ENCODE results near the gene ARSB. TPM values are rescaled to one million over a fixed set of nuclear protein-coding genes. Genes with fewer than 3 reads are reported as not detected.
A peak's percentile ranks its signal among the peaks of the same experiment; 100 is the strongest.

The ARSB gene
- total RNA-seq, 4 donors from 2014 or later, result 10.0 to 17.4 (median 13.9) TPM

GRCh38 chr5:79030663-79031484 is 45.8 kb upstream of the ARSB start:
- Histone ChIP-seq H3K27me3 (no peaks in the 10 kb centered on the region), H3K27ac (no peak overlapping the region), H3K4me1 (no peaks in the 10 kb centered on the region), H3K9me3 (no peaks in the 10 kb centered on the region), H3K36me3 (no peaks in the 10 kb centered on the region), H3K4me3 (replicated peaks in 1 of 3) (no peak overlapping the region)
- no peak for DNase-seq
- intact Hi-C loops (cut with DNase I), result no loop called here
- WGBS, 2 donors, result 92 to 94% methylated on average over 11 of the region's 11 CpGs
- TF ChIP-seq POLR2A (IDR thresholded peaks at IDR 0.05), result no peak
- TF ChIP-seq, protein P1, sequence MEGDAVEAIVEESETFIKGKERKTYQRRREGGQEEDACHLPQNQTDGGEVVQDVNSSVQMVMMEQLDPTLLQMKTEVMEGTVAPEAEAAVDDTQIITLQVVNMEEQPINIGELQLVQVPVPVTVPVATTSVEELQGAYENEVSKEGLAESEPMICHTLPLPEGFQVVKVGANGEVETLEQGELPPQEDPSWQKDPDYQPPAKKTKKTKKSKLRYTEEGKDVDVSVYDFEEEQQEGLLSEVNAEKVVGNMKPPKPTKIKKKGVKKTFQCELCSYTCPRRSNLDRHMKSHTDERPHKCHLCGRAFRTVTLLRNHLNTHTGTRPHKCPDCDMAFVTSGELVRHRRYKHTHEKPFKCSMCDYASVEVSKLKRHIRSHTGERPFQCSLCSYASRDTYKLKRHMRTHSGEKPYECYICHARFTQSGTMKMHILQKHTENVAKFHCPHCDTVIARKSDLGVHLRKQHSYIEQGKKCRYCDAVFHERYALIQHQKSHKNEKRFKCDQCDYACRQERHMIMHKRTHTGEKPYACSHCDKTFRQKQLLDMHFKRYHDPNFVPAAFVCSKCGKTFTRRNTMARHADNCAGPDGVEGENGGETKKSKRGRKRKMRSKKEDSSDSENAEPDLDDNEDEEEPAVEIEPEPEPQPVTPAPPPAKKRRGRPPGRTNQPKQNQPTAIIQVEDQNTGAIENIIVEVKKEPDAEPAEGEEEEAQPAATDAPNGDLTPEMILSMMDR (IDR thresholded peaks at IDR 0.05), result no peak

DNA sequence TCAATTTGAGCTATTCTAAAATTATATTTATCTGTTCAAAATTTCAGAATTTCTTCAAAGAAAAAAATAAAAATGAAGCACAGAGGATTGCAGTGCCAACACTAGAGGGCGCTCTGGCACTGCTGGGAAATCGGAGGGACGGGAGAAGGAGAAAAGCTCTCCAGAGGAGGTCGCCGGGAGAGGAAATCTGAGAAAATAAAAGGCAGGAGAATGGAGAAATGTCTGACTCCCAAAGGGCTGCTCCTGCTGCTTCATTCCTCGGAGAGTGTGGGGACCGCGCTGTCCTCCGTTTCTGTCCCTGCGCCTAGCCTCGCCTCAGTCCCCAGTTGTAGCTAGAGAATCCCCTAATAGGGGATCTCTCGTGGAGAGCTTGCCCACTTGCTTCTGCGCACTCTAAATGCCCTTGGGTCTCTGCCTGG is 40.0 kb upstream of the ARSB start:
- Histone ChIP-seq H3K36me3 (no peaks in the 10 kb centered on the region), H3K4me3 (replicated peaks in 1 of 3) (no peak overlapping the region), H3K27ac (no peak overlapping the region), H3K4me1 (no peaks in the 10 kb centered on the region), H3K27me3 (no peaks in the 10 kb centered on the region), H3K9me3 (no peaks in the 10 kb centered on the region)
- 8 to 12% methylated on average over 13 of the region's 13 CpGs for WGBS, 2 donors
- TF ChIP-seq POLR2A (IDR thresholded peaks at IDR 0.05), result no peak
- TF ChIP-seq, protein P1 (IDR thresholded peaks at IDR 0.05), result peak; percentile 79 to 96 (median 92)
- peak; percentile 57 to 71 for DNase-seq
- intact Hi-C loops (cut with DNase I), result loop anchor here (10.0 kb wide), 1 partner anchor 1060 kb away; no protein-coding TSS in a partner anchor

DNA sequence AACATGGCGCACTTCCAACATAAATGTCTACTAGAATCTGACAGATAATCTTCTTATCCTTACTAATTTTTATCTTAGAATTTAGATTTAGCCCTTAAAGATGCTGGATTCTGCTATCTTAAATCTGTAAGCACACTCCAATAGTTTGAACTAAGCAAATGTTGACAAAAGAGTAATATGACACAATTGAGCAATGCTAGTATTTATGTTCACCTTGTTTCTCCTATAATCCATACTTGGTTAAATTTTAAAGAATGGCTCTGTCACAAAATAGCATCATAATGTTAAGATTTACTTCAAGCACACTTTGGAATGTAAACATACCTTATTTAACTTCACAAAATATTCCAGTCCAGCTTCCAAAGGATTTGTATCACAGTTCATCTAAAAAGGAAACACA is 38.8 kb upstream of the ARSB start:
- no peak for DNase-seq
- Histone ChIP-seq H3K4me1 (no peaks in the 10 kb centered on the region), H3K9me3 (no peaks in the 10 kb centered on the region), H3K27ac (no peak overlapping the region), H3K36me3 (no peaks in the 10 kb centered on the region), H3K4me3 (replicated peaks in 1 of 3) (no peak overlapping the region), H3K27me3 (no peaks in the 10 kb centered on the region)
- intact Hi-C loops (cut with DNase I), result loop anchor here (5.0 to 10.0 kb wide), 2 partner anchors 108 to 1061 kb away; no protein-coding TSS in a partner anchor
- no peak for TF ChIP-seq POLR2A (IDR thresholded peaks at IDR 0.05)
- TF ChIP-seq, protein P1 (IDR thresholded peaks at IDR 0.05), result no peak
- WGBS, 2 donors, result 94 to 97% methylated on average over 1 of the region's 1 CpG

DNA sequence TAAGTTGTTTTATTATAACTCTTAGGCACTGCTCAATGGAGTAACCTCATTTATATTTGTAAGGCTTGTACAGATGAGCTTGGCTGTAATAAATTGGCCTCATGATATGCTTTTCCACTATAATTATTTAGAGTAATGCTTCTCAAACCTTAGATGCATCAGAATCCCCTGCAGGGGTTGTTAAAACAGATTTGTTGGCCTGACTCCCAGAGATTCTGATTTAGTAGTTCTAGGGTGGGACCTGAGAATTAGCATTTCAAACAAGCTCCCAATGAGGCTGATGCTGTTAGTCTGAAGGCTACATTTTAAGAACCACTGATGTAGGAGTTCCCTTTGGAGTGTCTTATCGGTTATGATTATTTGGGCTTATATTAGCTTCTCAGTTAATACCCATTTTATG is 38.2 kb upstream of the ARSB start:
- WGBS, 2 donors, result 76 to 86% methylated on average over 1 of the region's 1 CpG
- Histone ChIP-seq H3K4me3 (replicated peaks in 1 of 3) (no peak overlapping the region), H3K4me1 (no peaks in the 10 kb centered on the region), H3K36me3 (no peaks in the 10 kb centered on the region), H3K9me3 (no peaks in the 10 kb centered on the region), H3K27me3 (no peaks in the 10 kb centered on the region), H3K27ac (no peak overlapping the region)
- no peak for DNase-seq
- intact Hi-C loops (cut with DNase I), result loop anchor here (5.0 to 10.0 kb wide), 2 partner anchors 109 to 1061 kb away; no protein-coding TSS in a partner anchor
- no peak for TF ChIP-seq POLR2A (IDR thresholded peaks at IDR 0.05)
- TF ChIP-seq, protein P1 (IDR thresholded peaks at IDR 0.05), result no peak

DNA sequence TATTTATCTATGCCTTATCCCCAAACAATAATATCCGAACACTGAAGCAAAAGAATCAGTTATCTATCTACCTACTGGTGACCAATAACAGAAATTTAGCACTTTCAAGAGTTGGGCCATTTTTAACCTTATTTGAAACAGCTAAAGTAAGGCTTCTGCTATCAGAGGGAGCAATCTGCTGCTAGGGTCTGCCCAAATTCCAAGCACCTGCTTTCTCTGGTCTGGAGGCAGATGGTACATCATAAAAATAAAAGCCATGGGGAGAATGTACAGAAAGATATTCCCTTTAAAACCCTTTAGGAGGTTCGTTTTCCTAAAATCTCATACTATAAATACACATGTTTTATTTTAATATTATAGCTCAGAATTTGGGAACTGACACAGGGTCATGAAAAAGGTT is 37.7 kb upstream of the ARSB start:
- H3K36me3 ChIP-seq, result no peaks in the 10 kb centered on the region
- H3K4me1 ChIP-seq, result no peaks in the 10 kb centered on the region
- H3K27me3 ChIP-seq, result no peaks in the 10 kb centered on the region
- H3K27ac ChIP-seq, result no peak overlapping the region
- TF ChIP-seq POLR2A (IDR thresholded peaks at IDR 0.05), result no peak
- TF ChIP-seq, protein P1 (IDR thresholded peaks at IDR 0.05), result no peak
- 87 to 95% methylated on average over 2 of the region's 2 CpGs for WGBS, 2 donors
- no peak for DNase-seq
- no peaks in the 10 kb centered on the region for H3K9me3 ChIP-seq
- no peak overlapping the region for H3K4me3 ChIP-seq (replicated peaks in 1 of 3)
- intact Hi-C loops (cut with DNase I), result loop anchor here (5.0 to 10.0 kb wide), 2 partner anchors 110 to 1062 kb away; no protein-coding TSS in a partner anchor
